GM18867 (cell line): ENCODE results near the gene NDUFB3.
A peak's percentile ranks its signal among the peaks of the same experiment; 100 is the strongest.
"Not testable (repeated sequence)": the region's sequence is repeated elsewhere in the genome, so short reads cannot be mapped to it uniquely, and the experiment has no call there.

ENCODE experiments used
- ATAC-seq: cut with Tn5 transposase; IDR thresholded peaks from one replicate; pipeline ENCODE4 v1.9.1; 2021; ENCODE audit warnings: mild to moderate bottlenecking, moderate library complexity; ENCODE audit not compliant: unreplicated experiment

NDUFB3 gene

GRCh38 chr2:201090574-201090973 is 18.8 kb downstream of the NDUFB3 start:
- no peak for ATAC-seq

GRCh38 chr2:201093573-201093972 is 21.8 kb downstream of the NDUFB3 start:
- ATAC-seq, result no peak

DNA sequence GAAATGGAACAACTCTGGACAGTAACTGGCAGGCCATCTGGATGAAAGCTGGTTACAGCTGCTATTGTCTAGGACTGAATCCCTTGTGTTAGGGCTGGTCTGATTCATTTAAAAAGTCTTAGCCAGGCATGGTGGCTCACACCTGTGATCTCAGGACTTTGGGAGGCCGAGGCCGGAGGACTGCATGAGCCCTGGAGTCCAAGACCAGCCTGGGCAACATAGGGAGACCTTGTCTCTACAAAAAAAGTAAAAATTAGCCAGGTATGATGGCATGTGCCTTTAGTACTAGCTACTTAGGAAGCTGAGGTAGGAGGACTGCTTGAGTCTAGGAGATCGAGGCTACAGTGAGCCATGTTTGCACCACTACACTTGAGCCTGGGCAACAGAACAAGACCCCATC is 28.7 kb downstream of the NDUFB3 start:
- ATAC-seq, result no peak

- ATAC-seq, result no peak
These were observed 34.0 kb downstream of the NDUFB3 start for GRCh38 chr2:201105759-201106158.

DNA sequence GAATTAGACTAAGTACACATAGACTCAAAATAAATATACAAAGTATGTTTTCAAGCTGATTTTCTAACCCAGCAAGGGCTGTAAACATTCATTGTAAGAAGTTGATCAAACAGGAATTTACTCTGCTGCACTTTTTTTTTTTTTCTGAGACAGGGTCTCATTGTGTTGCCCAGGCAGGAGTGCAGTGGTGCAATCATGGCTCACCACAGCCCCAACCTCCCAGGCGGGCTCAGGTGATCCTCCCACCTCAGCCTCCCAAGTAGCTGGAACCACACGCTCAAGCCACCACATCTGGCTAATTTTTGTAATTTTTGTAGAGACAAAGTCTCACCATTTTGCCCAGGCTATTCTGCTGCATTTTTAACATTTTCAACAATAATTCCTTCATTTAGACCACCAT is 35.8 kb downstream of the NDUFB3 start:
- no peak for ATAC-seq

DNA sequence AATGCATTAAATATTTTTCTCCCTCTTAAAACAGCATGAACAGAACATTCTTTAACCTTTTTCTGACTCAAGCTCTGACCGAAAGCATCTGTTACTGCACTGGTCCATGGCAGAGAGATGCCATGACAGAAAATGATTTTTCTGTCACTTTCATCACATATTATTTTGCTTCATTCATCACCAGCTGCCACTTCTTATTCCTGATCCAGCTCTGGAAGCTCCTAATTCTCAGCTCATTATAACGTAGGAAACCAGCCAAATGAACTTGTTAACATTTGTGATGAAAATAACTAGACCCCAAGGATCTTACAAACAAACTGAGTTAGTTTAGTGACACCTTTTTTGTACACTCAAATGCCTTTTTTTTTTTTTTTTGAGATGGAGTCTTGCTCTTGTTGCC is 36.5 kb downstream of the NDUFB3 start:
- no peak for ATAC-seq

- ATAC-seq, result no peak
These were observed 37.4 kb downstream of the NDUFB3 start for GRCh38 chr2:201109186-201109585.

GRCh38 chr2:201110615-201111014 is 38.8 kb downstream of the NDUFB3 start:
- no peak for ATAC-seq

- ATAC-seq, result no peak
These were observed 39.3 kb downstream of the NDUFB3 start for GRCh38 chr2:201111096-201111495.

DNA sequence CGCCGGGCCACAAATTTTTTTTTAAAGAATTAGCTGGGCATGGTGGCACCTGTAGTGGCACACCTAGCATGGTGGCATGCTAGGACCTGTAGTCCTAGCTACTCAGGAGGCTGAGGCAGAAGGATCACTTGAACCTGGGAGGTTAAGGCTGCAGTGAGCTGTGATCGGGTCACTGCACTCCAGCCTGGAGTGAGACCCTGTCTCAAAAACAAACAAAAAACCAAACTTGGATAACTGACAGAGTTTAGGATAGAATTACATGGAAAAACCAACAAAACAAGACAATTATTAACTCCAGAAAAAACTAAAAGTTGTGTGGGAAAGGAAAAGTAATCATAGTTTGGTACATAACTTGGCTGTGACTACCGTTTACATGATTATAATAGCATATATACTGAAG is 42.5 kb downstream of the NDUFB3 start:
- ATAC-seq, result no peak

DNA sequence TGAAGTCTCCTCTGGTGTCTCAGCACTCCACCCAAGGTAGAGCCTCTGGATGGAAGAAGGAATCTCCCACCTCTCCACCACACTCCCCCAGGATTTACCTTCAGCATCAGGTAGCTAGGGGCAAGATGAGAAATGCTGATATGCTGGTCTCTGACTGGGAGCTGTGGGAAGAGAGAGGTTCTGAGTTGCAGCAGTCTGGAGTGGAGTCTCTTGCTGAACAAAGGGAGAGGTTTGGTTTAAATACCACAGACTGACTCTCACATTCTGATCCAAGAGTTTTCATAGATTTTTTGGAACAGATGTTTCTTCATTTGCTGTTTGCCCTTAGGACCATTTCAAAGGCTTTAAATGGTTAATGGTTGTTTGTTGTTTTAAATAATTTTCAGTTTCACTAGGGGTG is 43.0 kb downstream of the NDUFB3 start:
- ATAC-seq, result no peak

GRCh38 chr2:201116115-201116958 is 44.5 kb downstream of the NDUFB3 start, which contains the start of gene CFLAR:
Gene CFLAR (plus strand): TSS chr2:201116164. CDS start chr2:201129866, 13,702 bp downstream.
- peak; percentile 37 for ATAC-seq

- ATAC-seq, result peak; percentile 26
These were observed 45.3 kb downstream of the NDUFB3 start for GRCh38 chr2:201116959-201117734.

GRCh38 chr2:201117735-201118094 is 45.9 kb downstream of the NDUFB3 start:
- not testable (repeated sequence) for ATAC-seq

GRCh38 chr2:201118121-201118960 is 46.5 kb downstream of the NDUFB3 start:
- ATAC-seq, result peak; percentile 45

DNA sequence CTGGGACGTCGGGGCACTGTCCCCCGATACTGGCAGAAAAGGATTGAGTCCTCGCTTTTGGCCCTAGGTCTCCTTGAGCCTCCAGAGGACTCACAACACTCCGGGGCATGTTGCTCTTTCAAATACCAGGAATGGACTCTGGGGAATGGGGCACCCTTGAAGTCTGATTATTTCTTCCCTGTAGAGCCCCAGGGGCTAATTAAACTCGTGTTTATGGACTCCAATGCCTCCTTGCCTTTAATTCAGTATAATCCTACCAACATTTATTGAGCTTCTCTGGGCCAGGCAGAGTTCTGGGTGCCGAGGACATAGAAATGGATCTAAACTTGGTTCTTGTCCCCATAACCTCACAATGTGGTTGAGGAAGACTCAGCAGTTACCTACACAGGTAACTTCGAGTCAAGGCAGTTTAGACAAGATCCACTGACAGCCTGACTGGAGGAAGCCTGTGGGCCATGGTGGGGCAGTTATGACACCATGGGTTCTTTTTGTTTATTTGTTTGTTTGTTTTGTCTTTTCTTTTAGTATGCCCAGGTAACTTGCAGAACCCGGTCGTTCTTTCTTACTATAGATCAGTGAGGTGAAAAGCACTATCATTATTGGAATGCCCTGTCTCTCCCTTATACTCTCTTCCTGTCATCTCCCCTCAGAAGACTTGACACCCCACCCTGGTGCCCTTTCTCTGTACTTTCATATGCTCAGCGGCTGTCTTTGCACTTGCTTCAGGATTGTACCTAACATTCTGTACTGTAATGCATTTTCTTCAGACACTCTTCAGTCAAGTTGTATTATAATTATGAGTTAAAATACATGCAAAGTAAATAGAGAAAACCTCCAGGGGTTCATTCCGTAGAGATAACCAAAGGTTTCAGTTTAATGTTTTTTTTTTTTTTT is 47.4 kb downstream of the NDUFB3 start:
- peak; percentile 1 for ATAC-seq

- ATAC-seq, result no peak
These were observed 50.5 kb downstream of the NDUFB3 start for GRCh38 chr2:201122276-201122675.

- peak; percentile 23 for ATAC-seq
These were observed 54.7 kb downstream of the NDUFB3 start for GRCh38 chr2:201126308-201127151.

DNA sequence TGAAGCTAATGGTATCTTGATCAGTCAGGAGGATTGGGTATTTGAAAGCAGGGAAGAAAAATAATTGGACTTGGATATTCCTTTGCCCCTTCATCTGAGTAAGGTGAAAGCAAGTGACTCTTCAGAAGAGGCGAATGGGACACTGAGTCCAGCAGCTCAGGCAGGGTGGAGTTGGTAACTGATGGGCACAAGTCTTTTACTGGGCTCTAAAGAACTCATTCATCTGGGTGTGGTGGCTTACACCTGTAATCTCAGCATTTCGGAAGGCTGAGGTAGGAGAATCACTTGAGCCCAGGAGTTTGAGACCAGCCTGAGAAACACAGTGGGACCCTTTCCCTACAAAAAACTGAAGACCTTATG is 55.3 kb downstream of the NDUFB3 start:
- no peak for ATAC-seq
